HEK293T (cell line): Measurements from ENCODE around the gene CCDC80.

ENCODE experiments used
- BHLHE40 ChIP-seq: fragments of 450-650 bp; IDR thresholded peaks from 2 replicates; pipeline ENCODE4 v1.6.1; 2016; ENCODE audit warnings: mild to moderate bottlenecking, moderate library complexity, borderline replicate concordance
- ELF4 ChIP-seq: fragments of 450-650 bp; IDR thresholded peaks from 2 replicates; pipeline ENCODE4 v1.6.1; 2017; ENCODE audit warnings: antibody characterized with exemption
- FOXA1 ChIP-seq: fragments of 450-650 bp; IDR thresholded peaks from 2 replicates; pipeline ENCODE4 v1.6.1; 2016; ENCODE audit warnings: mild to moderate bottlenecking
- FOXM1 ChIP-seq: fragments of 450-650 bp; IDR thresholded peaks from 2 replicates; pipeline ENCODE4 v1.6.1; 2017; ENCODE audit warnings: mild to moderate bottlenecking, borderline replicate concordance
- L3MBTL2 ChIP-seq: fragments of 450-650 bp; conservative IDR thresholded peaks from 2 replicates; pipeline ENCODE4 v1.6.1; 2016; ENCODE audit warnings: mild to moderate bottlenecking
- NFRKB ChIP-seq: fragments of 450-650 bp; IDR thresholded peaks from 2 replicates; pipeline ENCODE4 v1.6.1; 2016; ENCODE audit warnings: mild to moderate bottlenecking, moderate library complexity
- ZNF384 ChIP-seq: fragments of 450-650 bp; IDR thresholded peaks from 2 replicates; pipeline ENCODE4 v1.6.1; 2016

DNA sequence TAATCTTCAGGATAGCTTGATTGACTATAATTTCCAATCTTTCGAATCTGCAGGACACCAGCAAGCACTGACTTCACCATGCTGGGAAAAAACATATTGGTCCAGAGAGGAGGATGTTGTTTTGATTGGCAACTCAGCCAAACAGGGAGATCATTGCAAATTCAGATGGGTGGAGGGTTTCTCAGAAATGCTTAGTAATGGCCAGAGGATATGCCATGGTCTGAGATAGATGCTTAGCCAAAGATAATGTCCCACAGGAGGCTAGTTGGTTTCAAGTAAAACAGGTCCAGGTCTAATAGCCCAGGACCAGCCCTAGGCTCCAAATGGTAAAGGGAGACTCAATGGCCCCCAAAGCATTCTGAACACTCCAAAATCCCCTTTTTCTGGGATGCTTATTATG is 46.7 kb upstream of the CCDC80 start:
- TF ChIP-seq ZNF384 (no peak), FOXA1 (no peak), NFRKB (no peak), ELF4 (no peak), BHLHE40 (no peak), L3MBTL2 (no peak), FOXM1 (no peak)
